Ovary (tissue), 9 donors: Measurements from ENCODE around the gene ATP1A3. TPM values are rescaled to one million over a fixed set of nuclear protein-coding genes. Genes with fewer than 3 reads are reported as not detected.

Source experiments
- DNase-seq, 5 donors: peaks; one replicate each; pipeline ENCODE4 v3.0.0-alpha.2; 2019 to 2020
- H3K27ac ChIP-seq, 2 donors: fragments of 200-600 bp; one replicate each; pipeline versions ENCODE4 v1.5.1 to v1.8.0; 2019 to 2022
- H3K27me3 ChIP-seq: fragments of 200-600 bp; one replicate; pipeline ENCODE4 v1.8.0; 2022
- H3K36me3 ChIP-seq: fragments of 200-600 bp; sonication (generic); one replicate; pipeline ENCODE4 v1.5.1; 2019
- H3K4me1 ChIP-seq: one replicate; pipeline ENCODE4 v1.8.1; 2013; ENCODE audit warnings: mild to moderate bottlenecking, moderate library complexity; ENCODE audit not compliant: insufficient read depth
- H3K4me3 ChIP-seq: fragments of 200-600 bp; sonication (generic); one replicate; pipeline ENCODE4 v1.5.1; 2017
- H3K9me3 ChIP-seq, 2 donors: fragments of 200-600 bp in 1 of 2; sonication (generic) in 1 of 2; one replicate each; pipeline versions ENCODE4 v1.5.1 to v1.8.1; 2013 to 2019; ENCODE audit warnings: mild to moderate bottlenecking in 1 of 2, moderate library complexity in 1 of 2
- EP300 ChIP-seq: sonication (generic); formaldehyde crosslinking; IDR thresholded peaks from one replicate; pipeline ENCODE4 v1.6.1; 2017; ENCODE audit warnings: antibody characterized with exemption
- POLR2A ChIP-seq: fragments of 450-650 bp; IDR thresholded peaks from one replicate; pipeline ENCODE4 v1.6.1; 2017; ENCODE audit warnings: antibody characterized with exemption, mild to moderate bottlenecking, moderate library complexity
- WGBS, 3 donors: extraction: QIAGEN DNeasy Blood & Tissue Kit in 1 of 3; methylation state at CpG; one replicate each; pipeline versions ENCODE4 v1.1.5 to v1.1.7; 2013 to 2017; 5-methylcytosine and 5-hydroxymethylcytosine counted together
- intact Hi-C, 4 donors: fragments of 100-400 bp; cut with DNase I; formaldehyde crosslinking; loops; one replicate each; pipeline versions ENCODE4 v1.11.0 to v1.15.1; 2022 to 2023
- polyA plus RNA-seq, 2 donors: library from polyadenylated mRNA; stranded (reverse); fragments of 200-250 nt in 1 of 2; fragments of 350-450 nt in 1 of 2; fragmentation: Illumina TruSeq in 1 of 2; extraction: RNeasy Lipid Tissue Mini Kit (QIAGEN cat#74804) in 1 of 2; gene quantifications; one replicate each; pipeline ENCODE4 v1.2.3, GENCODE V29; 2013 to 2014
- total RNA-seq, 7 donors: library from RNA; depleted of rRNA in 2 of 7; stranded (reverse); fragments of >200 nt in 2 of 7; fragmentation: NEBNext Ultra II Directional in 3 of 7; extraction: Animal tissue kit (Norgen Biotek cat#: 25700) in 3 of 7; gene quantifications; one replicate each; pipeline versions ENCODE4 v1.1.0 to v1.2.4, GENCODE V29; 2016 to 2023
- TF ChIP-seq, protein P1 (sequence below), 3 donors: fragments of 450-650 bp in 2 of 3; fragments of 200-600 bp in 1 of 3; IDR thresholded peaks; one replicate each; pipeline versions ENCODE4 v1.5.1 to v1.8.0; 2016 to 2022; ENCODE audit warnings: antibody characterized with exemption in 3 of 3, mild to moderate bottlenecking in 1 of 3
- donor health status: DM: no; HTN: no; CAD: no; lungs with moderate emphysema.
- donor health status: DM: no; HTN: no; CAD: no.
- donor health status: Bipolar disorder and iron deficiency.
- donor health status: DM: yes; HTN: yes; CAD: no.
- donor health status: DM: no; HTN: no; CAD: no.
- donor health status: DM: yes; HTN: yes; CAD: no.

The ATP1A3 gene
- total and polyA plus RNA-seq, 9 donors, result 0.02 to 0.33 (median 0.32) TPM; not detected in 6

DNA sequence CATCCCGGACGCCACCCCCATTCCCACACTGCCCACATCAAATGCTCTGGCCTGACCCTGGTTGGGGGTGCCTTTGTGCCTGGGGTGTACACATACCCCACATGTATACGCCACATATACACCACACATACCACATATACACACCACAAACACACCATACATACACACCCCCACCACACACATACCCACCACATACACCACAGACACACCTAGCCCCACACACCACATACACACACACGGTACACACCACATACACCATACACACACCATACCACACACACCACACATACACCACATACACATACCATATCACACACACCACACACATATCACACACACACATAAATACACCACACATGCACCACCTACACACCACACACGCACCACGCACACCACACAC lies 75.9 kb downstream of the ATP1A3 start:
- H3K4me3 ChIP-seq, result no peak overlapping the region
- no peak overlapping the region for H3K27ac ChIP-seq
- TF ChIP-seq EP300, result no peak
- WGBS, 3 donors, result 79 to 82% (median 81%) methylated on average over 6 of the region's 6 CpGs
- DNase-seq, result no peak
- H3K4me1 ChIP-seq, result no peaks in the 10 kb centered on the region
- intact Hi-C loops, result no loop called here
- H3K9me3 ChIP-seq, result no peaks in the 10 kb centered on the region
- H3K36me3 ChIP-seq, result no peaks in the 10 kb centered on the region
- peaks cover 3% of the 10 kb centered on the region for H3K27me3 ChIP-seq

- Histone ChIP-seq H3K27me3 (peaks cover 3% of the 10 kb centered on the region), H3K27ac (no peak overlapping the region), H3K4me3 (no peak overlapping the region), H3K4me1 (no peaks in the 10 kb centered on the region), H3K9me3 (no peaks in the 10 kb centered on the region), H3K36me3 (no peaks in the 10 kb centered on the region)
- TF ChIP-seq, protein P1, sequence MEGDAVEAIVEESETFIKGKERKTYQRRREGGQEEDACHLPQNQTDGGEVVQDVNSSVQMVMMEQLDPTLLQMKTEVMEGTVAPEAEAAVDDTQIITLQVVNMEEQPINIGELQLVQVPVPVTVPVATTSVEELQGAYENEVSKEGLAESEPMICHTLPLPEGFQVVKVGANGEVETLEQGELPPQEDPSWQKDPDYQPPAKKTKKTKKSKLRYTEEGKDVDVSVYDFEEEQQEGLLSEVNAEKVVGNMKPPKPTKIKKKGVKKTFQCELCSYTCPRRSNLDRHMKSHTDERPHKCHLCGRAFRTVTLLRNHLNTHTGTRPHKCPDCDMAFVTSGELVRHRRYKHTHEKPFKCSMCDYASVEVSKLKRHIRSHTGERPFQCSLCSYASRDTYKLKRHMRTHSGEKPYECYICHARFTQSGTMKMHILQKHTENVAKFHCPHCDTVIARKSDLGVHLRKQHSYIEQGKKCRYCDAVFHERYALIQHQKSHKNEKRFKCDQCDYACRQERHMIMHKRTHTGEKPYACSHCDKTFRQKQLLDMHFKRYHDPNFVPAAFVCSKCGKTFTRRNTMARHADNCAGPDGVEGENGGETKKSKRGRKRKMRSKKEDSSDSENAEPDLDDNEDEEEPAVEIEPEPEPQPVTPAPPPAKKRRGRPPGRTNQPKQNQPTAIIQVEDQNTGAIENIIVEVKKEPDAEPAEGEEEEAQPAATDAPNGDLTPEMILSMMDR (IDR thresholded peaks at IDR 0.05), result no peak
- TF ChIP-seq EP300 (no peak), POLR2A (no peak)
- intact Hi-C loops, result no loop called here
- DNase-seq, result no peak
- WGBS, 3 donors, result 52 to 54% (median 54%) methylated on average over 12 of the region's 12 CpGs
These were observed 76.4 kb downstream of the ATP1A3 start for GRCh38 chr19:41917676-41918075.

Other genes starting within 250 kb of the ATP1A3 start
- under 1 TPM in 4 of 7 donors, not detected in 3; 0.10 to 0.84 (median 0.29) TPM for gene CEACAM6, start 238.7 kb downstream of the ATP1A3 start, total RNA-seq
- under 1 TPM in 1 of 2 donors, not detected in 1; 0.07 TPM for gene CEACAM6, start 238.7 kb downstream of the ATP1A3 start, polyA plus RNA-seq
- not detected for gene CEACAM3, start 197.6 kb downstream of the ATP1A3 start, total RNA-seq
- gene CEACAM3, start 197.6 kb downstream of the ATP1A3 start, polyA plus RNA-seq, result under 1 TPM in 1 of 2 donors, not detected in 1; 0.62 TPM
- gene LYPD4, start 149.5 kb downstream of the ATP1A3 start, total RNA-seq, result not detected
- gene LYPD4, start 149.5 kb downstream of the ATP1A3 start, polyA plus RNA-seq, result not detected
- gene DMRTC2, start 149.2 kb downstream of the ATP1A3 start, total RNA-seq, result not detected
- under 1 TPM in 1 of 2 donors, not detected in 1; 0.07 TPM for gene DMRTC2, start 149.2 kb downstream of the ATP1A3 start, polyA plus RNA-seq
- 1,000 to 10,000 TPM; 2,441 to 3,427 (median 2,873) TPM for gene RPS19, start 134.0 kb downstream of the ATP1A3 start, total RNA-seq
- 1,000 to 10,000 TPM; 1,030 to 3,960 TPM for gene RPS19, start 134.0 kb downstream of the ATP1A3 start, polyA plus RNA-seq
- 1 to 10 TPM in 3 of 7 donors, under 1 TPM in 3, not detected in 1; 0.25 to 1.4 (median 0.83) TPM for gene CD79A, start 117.0 kb downstream of the ATP1A3 start, total RNA-seq
- gene CD79A, start 117.0 kb downstream of the ATP1A3 start, polyA plus RNA-seq, result under 1 TPM; 0.41 to 0.68 TPM
- gene ARHGEF1, start 111.0 kb downstream of the ATP1A3 start, total RNA-seq, result 10 to 100 TPM; 35.6 to 97.5 (median 70.6) TPM
- 10 to 100 TPM in 1 of 2 donors, 1 to 10 TPM in 1; 7.9 to 56.2 TPM for gene ARHGEF1, start 111.0 kb downstream of the ATP1A3 start, polyA plus RNA-seq
- 1 to 10 TPM in 1 of 7 donors, under 1 TPM in 6; 0.11 to 1.3 (median 0.50) TPM for gene ERFL, start 65.8 kb downstream of the ATP1A3 start, total RNA-seq
- gene ERFL, start 65.8 kb downstream of the ATP1A3 start, polyA plus RNA-seq, result under 1 TPM in 1 of 2 donors, not detected in 1; 0.24 TPM
- 100 to 1,000 TPM; 120 to 206 (median 147) TPM for gene RABAC1, start 34.9 kb downstream of the ATP1A3 start, total RNA-seq
- 100 to 1,000 TPM in 1 of 2 donors, 10 to 100 TPM in 1; 21.2 to 224 TPM for gene RABAC1, start 34.9 kb downstream of the ATP1A3 start, polyA plus RNA-seq
- gene GRIK5, start 76.0 kb upstream of the ATP1A3 start, total RNA-seq, result 10 to 100 TPM in 2 of 7 donors, 1 to 10 TPM in 5; 1.7 to 16.3 (median 3.7) TPM
- gene GRIK5, start 76.0 kb upstream of the ATP1A3 start, polyA plus RNA-seq, result 1 to 10 TPM; 2.9 to 5.3 TPM
- 10 to 100 TPM; 10.3 to 24.6 (median 18.2) TPM for gene ZNF574, start 81.9 kb upstream of the ATP1A3 start, total RNA-seq
- 10 to 100 TPM in 1 of 2 donors, 1 to 10 TPM in 1; 2.4 to 14.9 TPM for gene ZNF574, start 81.9 kb upstream of the ATP1A3 start, polyA plus RNA-seq
- gene POU2F2, start 138.2 kb upstream of the ATP1A3 start, total RNA-seq, result 1 to 10 TPM in 4 of 7 donors, under 1 TPM in 2, not detected in 1; 0.72 to 4.3 (median 1.4) TPM
- gene POU2F2, start 138.2 kb upstream of the ATP1A3 start, polyA plus RNA-seq, result 1 to 10 TPM in 1 of 2 donors, under 1 TPM in 1; 0.52 to 1.2 TPM
- gene DEDD2, start 223.4 kb upstream of the ATP1A3 start, total RNA-seq, result 10 to 100 TPM; 14.9 to 36.8 (median 25.1) TPM
- 10 to 100 TPM in 1 of 2 donors, 1 to 10 TPM in 1; 8.3 to 33.1 TPM for gene DEDD2, start 223.4 kb upstream of the ATP1A3 start, polyA plus RNA-seq
- gene ZNF526, start 226.1 kb upstream of the ATP1A3 start, total RNA-seq, result 10 to 100 TPM in 5 of 7 donors, 1 to 10 TPM in 2; 2.4 to 17.9 (median 12.9) TPM
- gene ZNF526, start 226.1 kb upstream of the ATP1A3 start, polyA plus RNA-seq, result 1 to 10 TPM; 5.0 to 6.5 TPM
- 10 to 100 TPM; 16.0 to 40.9 (median 34.9) TPM for gene GSK3A, start 248.4 kb upstream of the ATP1A3 start, total RNA-seq
- 10 to 100 TPM; 31.9 to 38.3 TPM for gene GSK3A, start 248.4 kb upstream of the ATP1A3 start, polyA plus RNA-seq